OCI-LY3 (cell line): Measurements from ENCODE around the gene RGCC.

ENCODE experiments used
- H2AFZ ChIP-seq: fragments of 200-600, 300-600 bp; shearing (Covaris generic); 2 replicates; pipeline ENCODE4 v1.6.0; 2014; ENCODE audit warnings: antibody characterized with exemption, low read depth, low read length
- H3K27ac ChIP-seq: fragments of 200-600, 300-600 bp; sonication (generic); 2 replicates; pipeline ENCODE4 v1.5.1; 2014; ENCODE audit warnings: mild to moderate bottlenecking, low read length, moderate library complexity, mixed read lengths
- H3K27me3 ChIP-seq: fragments of 200-600, 300-600 bp; sonication (generic); 2 replicates; pipeline ENCODE4 v1.6.1; 2014; ENCODE audit warnings: low read depth, low read length, mixed read lengths
- H3K36me3 ChIP-seq: fragments of 200-600, 300-600 bp; sonication (generic); replicated peaks from 2 replicates; pipeline ENCODE3; 2014; ENCODE audit warnings: low read depth, low read length, mixed read lengths
- H3K4me1 ChIP-seq: fragments of 300-600, 200-600 bp; sonication (generic); 2 replicates; pipeline ENCODE4 v1.6.1; 2014; ENCODE audit warnings: low read length, mixed read lengths
- H3K4me2 ChIP-seq: fragments of 200-600, 300-600 bp; sonication (generic); 2 replicates; pipeline ENCODE4 v1.6.1; 2014; ENCODE audit warnings: low read length, mixed read lengths
- H3K4me3 ChIP-seq: fragments of 300-600, 200-600 bp; sonication (generic); 2 replicates; pipeline ENCODE4 v1.5.1; 2014; ENCODE audit warnings: antibody characterized with exemption, mild to moderate bottlenecking, low read length, moderate library complexity
- H3K79me2 ChIP-seq: fragments of 300-600, 200-600 bp; shearing (Covaris generic); 2 replicates; pipeline ENCODE4 v1.6.1; 2014; ENCODE audit warnings: mild to moderate bottlenecking, low read length, mixed read lengths
- H3K9ac ChIP-seq: fragments of 300-600, 200-600 bp; shearing (Covaris generic); 2 replicates; pipeline ENCODE4 v1.6.0; 2014; ENCODE audit warnings: mild to moderate bottlenecking, low read length, moderate library complexity
- H3K9me3 ChIP-seq: fragments of 200-600, 300-600 bp; shearing (Covaris generic); 2 replicates; pipeline ENCODE4 v1.6.1; 2014; ENCODE audit warnings: low read length, mixed read lengths; ENCODE audit not compliant: insufficient read depth
- H4K20me1 ChIP-seq: fragments of 200-600, 300-600 bp; sonication (generic); 2 replicates; pipeline ENCODE4 v1.6.1; 2016; ENCODE audit warnings: low read length, mixed read lengths; ENCODE audit not compliant: insufficient read depth
- EZH2phosphoT487 ChIP-seq: fragments of 200-600 bp; shearing (Covaris generic); IDR thresholded peaks from 2 replicates; pipeline ENCODE4 v1.6.1; 2018; ENCODE audit warnings: antibody characterized with exemption, mixed run types, low read depth
- TF ChIP-seq, protein P1 (sequence below): fragments of 200-600, 300-600 bp; sonication (generic); IDR thresholded peaks from 2 replicates; pipeline ENCODE4 v1.5.1; 2014; ENCODE audit warnings: antibody characterized with exemption, low read length, low read depth

Gene RGCC

DNA sequence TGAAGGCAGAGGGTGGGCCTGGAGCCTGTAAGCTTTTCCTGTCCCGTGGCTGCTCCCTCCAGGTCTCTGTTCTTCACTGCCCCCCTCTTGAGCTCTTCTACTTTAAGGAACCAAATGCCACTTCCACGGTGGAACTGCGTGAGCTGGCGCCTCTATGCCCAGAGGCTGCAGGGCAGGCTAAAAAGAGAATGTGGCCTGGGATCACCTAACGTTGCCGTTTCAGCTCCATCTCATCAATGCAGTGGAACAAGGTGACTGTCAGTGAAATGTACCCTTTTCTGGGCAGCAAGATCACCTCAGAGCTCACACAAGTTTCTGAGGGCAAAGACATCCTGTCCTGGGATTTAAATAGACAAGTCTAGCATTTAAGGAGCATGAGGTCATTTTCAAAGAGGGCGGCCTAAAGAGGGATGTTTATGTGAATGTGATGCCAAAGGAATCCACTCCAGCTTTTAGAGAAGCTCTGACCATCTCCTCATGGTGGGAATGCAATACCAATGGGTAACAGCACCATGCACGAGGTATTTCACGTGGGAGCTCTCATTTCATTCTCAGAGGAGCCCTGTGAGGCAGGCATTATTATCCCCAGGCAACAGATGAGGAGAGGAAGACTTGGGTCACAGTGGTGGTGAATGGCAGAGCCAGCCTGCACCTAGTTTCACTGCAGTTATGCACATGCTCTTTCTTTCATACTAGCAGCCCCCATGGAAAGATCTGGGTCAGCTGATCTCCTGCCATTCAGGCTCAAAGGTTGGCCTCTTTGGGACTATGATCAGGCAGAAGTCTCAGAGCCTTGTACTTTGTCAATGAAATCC is 39.3 kb downstream of the RGCC start:
- H2AFZ ChIP-seq: no peak overlapping the region
- no peak overlapping the region for H3K9ac ChIP-seq
- H3K4me3 ChIP-seq: no peak overlapping the region
- no peaks in the 10 kb centered on the region for H3K36me3 ChIP-seq
- no peak overlapping the region for H3K27ac ChIP-seq
- H3K79me2 ChIP-seq: no peaks in the 10 kb centered on the region
- no peak overlapping the region for H3K4me2 ChIP-seq
- H3K9me3 ChIP-seq: no peaks in the 10 kb centered on the region
- H3K27me3 ChIP-seq: no peaks in the 10 kb centered on the region
- H3K4me1 ChIP-seq: peaks cover 55% of the 10 kb centered on the region
- TF ChIP-seq, protein P1, sequence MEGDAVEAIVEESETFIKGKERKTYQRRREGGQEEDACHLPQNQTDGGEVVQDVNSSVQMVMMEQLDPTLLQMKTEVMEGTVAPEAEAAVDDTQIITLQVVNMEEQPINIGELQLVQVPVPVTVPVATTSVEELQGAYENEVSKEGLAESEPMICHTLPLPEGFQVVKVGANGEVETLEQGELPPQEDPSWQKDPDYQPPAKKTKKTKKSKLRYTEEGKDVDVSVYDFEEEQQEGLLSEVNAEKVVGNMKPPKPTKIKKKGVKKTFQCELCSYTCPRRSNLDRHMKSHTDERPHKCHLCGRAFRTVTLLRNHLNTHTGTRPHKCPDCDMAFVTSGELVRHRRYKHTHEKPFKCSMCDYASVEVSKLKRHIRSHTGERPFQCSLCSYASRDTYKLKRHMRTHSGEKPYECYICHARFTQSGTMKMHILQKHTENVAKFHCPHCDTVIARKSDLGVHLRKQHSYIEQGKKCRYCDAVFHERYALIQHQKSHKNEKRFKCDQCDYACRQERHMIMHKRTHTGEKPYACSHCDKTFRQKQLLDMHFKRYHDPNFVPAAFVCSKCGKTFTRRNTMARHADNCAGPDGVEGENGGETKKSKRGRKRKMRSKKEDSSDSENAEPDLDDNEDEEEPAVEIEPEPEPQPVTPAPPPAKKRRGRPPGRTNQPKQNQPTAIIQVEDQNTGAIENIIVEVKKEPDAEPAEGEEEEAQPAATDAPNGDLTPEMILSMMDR: no peak
- TF ChIP-seq EZH2phosphoT487: no peak
- H4K20me1 ChIP-seq: no peaks in the 10 kb centered on the region

DNA sequence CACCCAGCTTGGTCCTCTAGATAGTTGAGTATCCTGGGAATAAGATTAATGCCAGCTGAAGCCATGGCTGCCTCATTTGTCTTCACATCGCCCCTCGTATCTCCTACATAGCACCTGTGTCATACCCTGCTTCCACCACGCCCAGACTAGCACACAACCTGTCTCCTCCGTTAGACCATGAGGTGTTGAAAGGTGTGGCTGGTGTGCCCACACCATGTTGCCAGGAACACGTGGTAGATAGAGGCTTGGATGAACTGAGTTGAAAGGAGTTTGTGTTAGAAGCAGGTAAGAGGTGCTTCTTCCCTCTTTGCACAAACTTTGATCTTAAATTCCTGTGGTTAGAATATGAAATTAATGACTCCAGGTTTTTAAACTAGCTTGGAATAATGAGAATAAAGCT is 40.1 kb downstream of the RGCC start:
- H3K36me3 ChIP-seq: no peaks in the 10 kb centered on the region
- no peaks in the 10 kb centered on the region for H3K79me2 ChIP-seq
- H3K4me3 ChIP-seq: no peak overlapping the region
- no peak overlapping the region for H3K9ac ChIP-seq
- no peak overlapping the region for H2AFZ ChIP-seq
- H3K4me2 ChIP-seq: peak overlapping the region; percentile 5
- H3K4me1 ChIP-seq: peaks cover 55% of the 10 kb centered on the region
- no peaks in the 10 kb centered on the region for H3K9me3 ChIP-seq
- TF ChIP-seq EZH2phosphoT487: no peak
- TF ChIP-seq, protein P1: no peak
- H3K27ac ChIP-seq: no peak overlapping the region
- no peaks in the 10 kb centered on the region for H4K20me1 ChIP-seq
- H3K27me3 ChIP-seq: no peaks in the 10 kb centered on the region

DNA sequence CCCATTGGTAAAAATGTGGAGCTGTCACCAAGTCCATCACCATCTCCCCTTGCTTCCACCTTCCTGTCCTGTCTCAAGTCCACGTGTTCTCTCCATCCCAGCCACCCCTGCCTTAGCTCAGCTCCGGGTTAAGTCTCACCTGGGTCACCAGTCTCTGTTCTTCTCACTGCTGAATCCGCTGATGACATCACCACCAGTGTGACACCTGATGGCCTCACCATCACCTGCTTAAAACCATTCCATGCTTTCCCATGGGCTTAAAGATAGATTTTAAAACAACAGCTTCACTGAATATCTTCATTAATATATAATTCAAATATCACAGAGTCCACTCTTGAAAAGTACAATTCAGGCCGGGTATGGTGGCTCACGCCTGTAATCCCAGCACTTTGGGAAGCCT is 42.1 kb downstream of the RGCC start:
- Histone ChIP-seq H3K4me1 (peaks cover 50% of the 10 kb centered on the region), H2AFZ (no peak overlapping the region), H3K4me2 (no peak overlapping the region), H3K9me3 (peaks cover 9% of the 10 kb centered on the region; the same call in 1 of the 2 replicates), H3K9ac (no peak overlapping the region), H3K27ac (no peak overlapping the region), H3K27me3 (no peaks in the 10 kb centered on the region), H4K20me1 (no peaks in the 10 kb centered on the region), H3K79me2 (no peaks in the 10 kb centered on the region), H3K36me3 (no peaks in the 10 kb centered on the region), H3K4me3 (no peak overlapping the region)
- TF ChIP-seq, protein P1: no peak
- no peak for TF ChIP-seq EZH2phosphoT487

DNA sequence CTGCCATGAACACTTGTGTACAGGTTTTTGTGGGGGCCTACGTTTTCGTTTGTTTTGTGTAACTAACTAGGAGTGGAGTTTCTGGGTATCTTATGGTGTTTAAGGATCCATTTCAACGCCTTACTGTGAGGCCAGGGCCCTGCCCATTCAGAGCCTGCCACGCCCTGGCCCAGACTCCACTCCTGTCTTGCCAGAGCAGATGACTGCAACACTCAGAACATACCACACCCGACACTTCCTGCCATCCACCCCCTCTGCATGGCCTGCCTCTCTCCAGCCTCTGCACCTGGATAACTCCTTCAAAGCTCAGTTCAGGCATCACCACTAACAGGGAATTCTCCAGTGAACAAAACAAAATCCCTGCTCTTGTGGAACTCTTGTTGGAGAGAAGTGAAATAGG is 43.2 kb downstream of the RGCC start:
- TF ChIP-seq, protein P1: no peak
- no peak for TF ChIP-seq EZH2phosphoT487
- Histone ChIP-seq H3K36me3 (no peaks in the 10 kb centered on the region), H3K79me2 (no peaks in the 10 kb centered on the region), H3K9ac (no peak overlapping the region), H4K20me1 (no peaks in the 10 kb centered on the region), H3K4me1 (peaks cover 50% of the 10 kb centered on the region), H3K27ac (no peak overlapping the region), H2AFZ (no peak overlapping the region), H3K27me3 (no peaks in the 10 kb centered on the region), H3K9me3 (peaks cover 9% of the 10 kb centered on the region; the same call in 1 of the 2 replicates), H3K4me2 (no peak overlapping the region), H3K4me3 (no peak overlapping the region)
